ENCODE results near the gene STAC. TPM values are rescaled to one million over a fixed set of nuclear protein-coding genes. Genes with fewer than 3 reads are reported as not detected.

The STAC gene
- total RNA-seq, 3 donors from 2014 or later = 0.43 to 4.5 TPM; not detected in 1

GRCh38 chr3:36482256-36482655 is 102.0 kb downstream of the STAC start:
- no peaks in the 10 kb centered on the region for H3K36me3 ChIP-seq (ENCODE audit: low read depth)
- no peaks in the 10 kb centered on the region for H3K4me1 ChIP-seq (ENCODE audit: low read depth)
- ATAC-seq (no peak), DNase-seq (no peak)
- no peak overlapping the region for H3K4me3 ChIP-seq
- intact Hi-C loops (cut with DNase I, micrococcal nuclease) = no loop called here
- H3K9me3 ChIP-seq = no peaks in the 10 kb centered on the region
- TF ChIP-seq CTCF (IDR thresholded peaks at IDR 0.05) = no peak

GRCh38 chr3:36482880-36483279 is 102.6 kb downstream of the STAC start:
- no peak for TF ChIP-seq CTCF (IDR thresholded peaks at IDR 0.05)
- H3K36me3 ChIP-seq (ENCODE audit: low read depth) = no peaks in the 10 kb centered on the region
- H3K4me3 ChIP-seq = no peak overlapping the region
- DNase-seq = no peak
- intact Hi-C loops (cut with DNase I, micrococcal nuclease) = no loop called here
- ATAC-seq = no peak
- no peaks in the 10 kb centered on the region for H3K9me3 ChIP-seq
- no peaks in the 10 kb centered on the region for H3K4me1 ChIP-seq (ENCODE audit: low read depth)

GRCh38 chr3:36483709-36484108 is 103.4 kb downstream of the STAC start:
- Histone ChIP-seq H3K4me1 (ENCODE audit: low read depth) (no peaks in the 10 kb centered on the region), H3K4me3 (no peak overlapping the region), H3K9me3 (no peaks in the 10 kb centered on the region), H3K36me3 (ENCODE audit: low read depth) (no peaks in the 10 kb centered on the region)
- intact Hi-C loops (cut with DNase I, micrococcal nuclease) = no loop called here
- ATAC-seq = no peak
- DNase-seq = no peak
- TF ChIP-seq CTCF (IDR thresholded peaks at IDR 0.05) = no peak

- ATAC-seq (no peak), DNase-seq (no peak)
- intact Hi-C loops (cut with DNase I, micrococcal nuclease) = no loop called here
- no peak for TF ChIP-seq CTCF (IDR thresholded peaks at IDR 0.05)
- Histone ChIP-seq H3K36me3 (ENCODE audit: low read depth) (no peaks in the 10 kb centered on the region), H3K4me3 (no peak overlapping the region), H3K4me1 (ENCODE audit: low read depth) (no peaks in the 10 kb centered on the region), H3K9me3 (no peaks in the 10 kb centered on the region)
These were observed 104.1 kb downstream of the STAC start for GRCh38 chr3:36484386-36484785.

GRCh38 chr3:36486009-36486795 is 105.9 kb downstream of the STAC start:
- Histone ChIP-seq H3K36me3 (ENCODE audit: low read depth) (no peaks in the 10 kb centered on the region), H3K4me3 (no peak overlapping the region), H3K9me3 (no peaks in the 10 kb centered on the region), H3K4me1 (ENCODE audit: low read depth) (no peaks in the 10 kb centered on the region)
- no peak for TF ChIP-seq CTCF (IDR thresholded peaks at IDR 0.05)
- ATAC-seq = no peak
- no peak for DNase-seq
- intact Hi-C loops (cut with DNase I, micrococcal nuclease) = no loop called here
